Bronchial epithelial cell (primary cell): ENCODE results near the gene FOXF1. TPM values are rescaled to one million over a fixed set of nuclear protein-coding genes. Genes with fewer than 3 reads are reported as not detected.

ENCODE experiments used
- DNase-seq: peaks from one replicate; pipeline ENCODE4 v3.0.0-alpha.2; 2010; ENCODE audit warnings: low read depth
- FAIRE-seq: peaks from 2 replicates; lab custom pipeline; 2011; peaks lifted over from hg19 to GRCh38; lab: Jason Lieb, UNC
- H3K27me3 ChIP-seq: 2 replicates; pipeline ENCODE4 v1.5.1; 2011; ENCODE audit warnings: low read length; ENCODE audit not compliant: control insufficient read depth, insufficient read depth
- H3K36me3 ChIP-seq: 2 replicates; pipeline ENCODE4 v1.5.1; 2011; ENCODE audit warnings: low read length; ENCODE audit not compliant: control insufficient read depth, insufficient read depth
- H3K4me3 ChIP-seq: 2 replicates; pipeline ENCODE4 v1.5.1; 2011; ENCODE audit warnings: mild to moderate bottlenecking, low read depth, low read length, control low read depth
- total RNA-seq: library from RNA; depleted of rRNA; stranded (reverse); fragments of >200 nt; gene quantifications from 2 replicates; pipeline ENCODE4 v1.2.1, GENCODE V29; 2014
- TF ChIP-seq, protein P1 (sequence below): IDR thresholded peaks from 2 replicates; pipeline ENCODE4 v1.5.1; 2011; ENCODE audit warnings: mild to moderate bottlenecking, moderate library complexity, low read length, control low read depth, inconsistent platforms; ENCODE audit not compliant: insufficient read depth, severe bottlenecking

The FOXF1 gene
- total RNA-seq, 1 donor from 2014 or later, result 0.26 TPM

DNA sequence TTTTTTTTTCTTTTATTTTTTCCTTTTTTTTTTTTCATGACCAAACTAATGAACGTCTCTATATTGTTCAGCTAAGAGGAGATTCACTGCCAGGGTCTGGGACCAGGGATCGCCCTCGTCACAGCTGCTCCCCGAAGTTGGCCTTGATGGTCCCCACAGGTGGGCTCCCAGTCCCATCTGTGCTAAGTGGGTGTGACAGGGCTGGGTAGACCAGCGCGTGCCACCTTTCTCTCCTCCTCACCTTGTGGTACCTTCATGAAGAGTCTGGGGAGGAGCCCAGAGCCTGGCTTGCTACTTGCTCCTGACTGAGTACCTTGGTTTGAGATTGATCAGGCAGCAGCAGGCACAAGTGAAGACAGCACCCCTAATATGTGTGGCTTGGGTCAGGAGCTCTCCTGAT is 6.5 kb upstream of the FOXF1 start:
- H3K36me3 ChIP-seq, result no peaks in the 10 kb centered on the region
- TF ChIP-seq, protein P1, sequence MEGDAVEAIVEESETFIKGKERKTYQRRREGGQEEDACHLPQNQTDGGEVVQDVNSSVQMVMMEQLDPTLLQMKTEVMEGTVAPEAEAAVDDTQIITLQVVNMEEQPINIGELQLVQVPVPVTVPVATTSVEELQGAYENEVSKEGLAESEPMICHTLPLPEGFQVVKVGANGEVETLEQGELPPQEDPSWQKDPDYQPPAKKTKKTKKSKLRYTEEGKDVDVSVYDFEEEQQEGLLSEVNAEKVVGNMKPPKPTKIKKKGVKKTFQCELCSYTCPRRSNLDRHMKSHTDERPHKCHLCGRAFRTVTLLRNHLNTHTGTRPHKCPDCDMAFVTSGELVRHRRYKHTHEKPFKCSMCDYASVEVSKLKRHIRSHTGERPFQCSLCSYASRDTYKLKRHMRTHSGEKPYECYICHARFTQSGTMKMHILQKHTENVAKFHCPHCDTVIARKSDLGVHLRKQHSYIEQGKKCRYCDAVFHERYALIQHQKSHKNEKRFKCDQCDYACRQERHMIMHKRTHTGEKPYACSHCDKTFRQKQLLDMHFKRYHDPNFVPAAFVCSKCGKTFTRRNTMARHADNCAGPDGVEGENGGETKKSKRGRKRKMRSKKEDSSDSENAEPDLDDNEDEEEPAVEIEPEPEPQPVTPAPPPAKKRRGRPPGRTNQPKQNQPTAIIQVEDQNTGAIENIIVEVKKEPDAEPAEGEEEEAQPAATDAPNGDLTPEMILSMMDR, result no peak
- no peak for FAIRE-seq

DNA sequence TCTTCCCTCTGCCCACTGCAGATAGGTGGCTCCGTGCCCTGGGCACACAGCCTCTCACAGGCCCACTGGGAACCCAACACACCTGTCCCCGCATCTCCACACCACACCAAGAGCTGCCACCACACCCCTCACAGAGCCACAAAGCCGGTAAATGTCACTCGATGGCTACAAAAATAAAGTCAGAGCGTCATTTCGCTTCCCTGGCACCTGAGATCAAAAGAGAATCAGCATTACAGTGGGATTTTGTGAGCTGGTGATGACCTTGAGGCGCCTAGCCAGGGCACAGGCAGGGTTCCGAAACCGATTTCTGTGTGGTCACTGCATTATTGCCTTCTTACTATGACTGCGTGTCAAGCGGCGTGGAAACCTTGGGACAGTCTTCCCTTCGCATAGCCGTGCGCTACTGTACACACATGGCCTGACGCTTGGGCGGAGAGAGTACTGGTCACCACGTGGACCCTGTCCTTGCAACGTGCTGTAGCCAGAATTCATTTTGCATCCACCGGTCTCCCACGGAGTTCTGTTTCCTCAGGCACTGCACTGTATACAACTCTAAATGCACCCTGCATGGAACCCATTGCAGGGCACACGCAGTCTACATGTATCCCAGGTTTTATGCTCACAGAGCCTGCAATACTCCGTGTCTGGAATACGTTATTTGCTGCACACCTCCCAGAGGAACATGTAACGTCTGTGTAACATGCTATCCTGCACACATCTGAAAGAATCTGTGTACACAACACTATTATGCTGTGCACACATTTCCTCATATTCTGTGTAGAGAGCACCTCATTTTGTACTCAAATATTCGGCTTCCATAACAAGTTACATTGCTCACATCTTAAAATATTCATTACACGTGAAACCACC is 5.8 kb upstream of the FOXF1 start:
- no peak for DNase-seq
- FAIRE-seq, result peak; percentile 83
- Histone ChIP-seq H3K4me3 (no peak overlapping the region), H3K27me3 (peaks cover 86% of the 10 kb centered on the region), H3K36me3 (no peaks in the 10 kb centered on the region)
- TF ChIP-seq, protein P1, result no peak

More for the DNA sequence above, 6.5 kb upstream of the FOXF1 start:
- Histone ChIP-seq H3K27me3 (peaks cover 87% of the 10 kb centered on the region), H3K4me3 (no peak overlapping the region)
- no peak for DNase-seq

DNA sequence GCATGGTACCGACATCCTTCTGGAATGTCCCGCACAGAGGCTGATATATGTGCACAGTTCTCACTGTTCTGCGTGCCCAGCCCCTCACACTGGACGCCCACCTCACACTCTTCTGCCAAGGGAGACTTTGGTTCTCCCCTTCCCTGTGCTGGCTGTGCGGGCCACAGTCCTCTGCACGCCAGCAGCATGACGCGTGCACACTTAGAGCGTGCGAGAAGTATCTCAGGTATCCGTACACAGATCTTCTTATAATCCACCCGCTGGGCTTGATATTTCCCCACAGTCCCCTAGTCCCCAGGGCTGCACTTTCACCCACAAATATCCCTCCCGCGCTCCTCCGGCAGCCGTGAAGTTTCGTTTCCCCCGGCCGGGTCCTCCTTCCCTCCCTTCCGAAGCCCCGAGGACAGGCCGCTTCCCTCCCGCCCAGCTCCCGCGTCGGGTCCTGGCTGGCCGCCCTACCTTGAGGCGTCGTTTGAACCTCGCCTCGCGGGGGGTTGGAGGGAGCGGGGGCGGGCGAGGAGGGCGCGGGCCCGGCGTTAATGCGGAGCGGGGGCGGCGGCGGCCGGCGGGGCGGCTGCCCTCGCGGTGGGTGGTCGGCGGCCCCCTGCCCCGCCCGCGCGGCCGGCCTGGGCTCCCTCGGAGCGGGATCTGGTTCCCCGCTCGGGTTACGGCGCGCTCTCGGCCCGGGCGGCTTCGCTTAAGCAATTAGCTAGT is 5.0 kb upstream of the FOXF1 start:
- FAIRE-seq, result no peak
- Histone ChIP-seq H3K27me3 (peaks cover 83% of the 10 kb centered on the region), H3K4me3 (no peak overlapping the region), H3K36me3 (no peaks in the 10 kb centered on the region)
- TF ChIP-seq, protein P1, result no peak
- no peak for DNase-seq

DNA sequence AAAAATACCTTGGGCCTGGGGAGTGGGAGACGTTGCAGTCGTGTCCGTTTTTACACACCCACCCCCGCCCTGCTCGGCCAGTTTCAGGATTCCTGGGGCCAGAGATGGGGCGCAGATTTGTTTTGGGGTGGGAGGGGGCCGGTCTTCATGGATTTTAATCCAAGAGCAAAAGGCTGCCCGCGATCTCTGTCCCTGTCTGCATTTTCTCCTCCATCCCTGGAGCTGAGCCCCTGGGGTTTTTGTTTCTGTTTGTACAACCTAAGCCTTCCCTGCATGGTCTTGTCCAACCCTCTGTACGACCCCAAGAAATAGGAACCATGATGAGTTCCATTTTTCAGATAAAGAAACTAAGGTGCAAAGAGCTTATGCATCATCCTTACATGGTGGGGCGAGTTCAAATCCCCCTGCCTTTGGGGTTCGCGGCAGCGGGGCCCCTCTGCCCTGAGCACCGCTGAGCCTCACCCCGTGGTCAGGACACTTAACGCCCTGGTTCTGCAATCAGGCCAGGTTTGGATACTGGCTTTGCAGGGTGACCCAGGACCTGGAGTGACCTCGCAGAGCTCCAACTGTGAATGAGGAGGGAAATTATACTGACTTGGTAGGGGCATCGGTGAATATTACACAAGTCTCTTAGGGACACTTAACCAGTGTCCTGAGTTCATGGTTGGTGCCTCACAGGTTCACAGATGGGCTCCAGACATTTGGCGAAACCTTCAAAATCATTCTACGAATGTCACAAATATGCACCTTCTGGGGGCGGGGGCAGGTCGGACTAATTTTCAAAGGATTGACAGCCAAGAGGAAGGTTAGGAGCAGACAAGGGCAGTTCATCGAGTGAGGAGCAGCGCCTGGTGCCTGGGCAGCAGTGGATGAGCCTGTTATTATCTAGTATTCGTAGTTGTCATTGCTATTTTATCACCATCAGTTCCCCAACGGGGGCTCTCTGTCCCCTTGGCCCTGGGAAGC is 4.1 kb upstream of the FOXF1 start:
- Histone ChIP-seq H3K36me3 (no peaks in the 10 kb centered on the region), H3K27me3 (peaks cover 79% of the 10 kb centered on the region), H3K4me3 (no peak overlapping the region)
- TF ChIP-seq, protein P1, result no peak
- DNase-seq (no peak), FAIRE-seq (no peak)

DNA sequence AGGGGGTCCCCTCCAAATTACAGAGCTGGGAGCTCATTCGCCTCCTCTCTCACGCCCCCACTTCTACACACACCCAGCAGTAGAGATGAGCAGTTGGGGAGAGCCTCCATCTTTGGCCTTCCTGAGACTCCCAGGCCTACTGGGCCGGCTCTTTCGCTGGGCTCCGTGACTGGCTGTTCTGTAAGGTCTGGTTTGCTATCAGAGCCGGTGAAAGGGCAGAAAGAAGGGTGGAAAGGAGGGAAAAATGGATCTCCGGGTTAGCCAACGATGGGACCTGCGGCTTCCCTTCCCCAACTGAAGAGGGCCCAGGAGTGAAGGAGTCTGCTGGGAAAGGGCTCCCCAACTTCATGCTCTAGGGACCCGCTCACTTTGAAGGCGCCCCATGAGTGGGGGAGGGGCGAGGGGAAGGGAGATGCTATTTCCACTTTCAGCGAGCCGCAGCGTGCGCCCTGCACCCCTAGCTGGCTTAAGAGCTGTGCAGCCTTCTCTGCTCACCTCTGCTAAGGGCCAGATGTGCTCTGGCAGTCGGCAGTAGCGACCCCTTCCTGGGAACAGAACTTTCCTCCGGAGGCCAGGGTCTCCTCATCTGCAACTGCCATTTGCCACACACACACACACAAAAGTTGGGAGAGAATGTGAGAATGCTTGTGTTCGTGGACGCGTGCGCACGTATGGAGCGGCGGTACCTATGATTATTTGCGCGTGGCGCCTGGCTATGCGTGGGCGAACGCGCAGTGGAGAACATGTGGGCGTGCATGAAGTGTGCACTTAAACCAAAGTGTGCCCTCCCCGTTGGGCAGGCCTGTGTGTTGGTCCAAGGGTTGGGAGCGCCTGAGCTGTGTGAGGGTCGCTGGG is 2.9 kb upstream of the FOXF1 start:
- H3K4me3 ChIP-seq, result no peak overlapping the region
- H3K36me3 ChIP-seq, result no peaks in the 10 kb centered on the region
- FAIRE-seq (no peak), DNase-seq (no peak)
- peaks cover 78% of the 10 kb centered on the region for H3K27me3 ChIP-seq
- TF ChIP-seq, protein P1, result no peak
